Hepatocyte (in vitro differentiated cells): Measurements from ENCODE around the gene MARCHF9. TPM values are rescaled to one million over a fixed set of nuclear protein-coding genes. Genes with fewer than 3 reads are reported as not detected.

Experiments
- DNase-seq: peaks from one replicate; pipeline ENCODE4 v3.0.0-alpha.2; 2016; ENCODE audit warnings: low spot score
- H2AFZ ChIP-seq: fragments of 200-600 bp; sonication (generic); 2 replicates; pipeline ENCODE4 v1.6.0; 2016; ENCODE audit warnings: antibody characterized with exemption, mild to moderate bottlenecking
- H3K27ac ChIP-seq: fragments of 200-600 bp; sonication (generic); 2 replicates; pipeline ENCODE4 v1.5.1; 2016; ENCODE audit warnings: mild to moderate bottlenecking
- H3K27me3 ChIP-seq: fragments of 200-600 bp; sonication (generic); 2 replicates; pipeline ENCODE4 v1.6.1; 2016
- H3K36me3 ChIP-seq: fragments of 200-600 bp; sonication (generic); replicated peaks from 2 replicates; pipeline ENCODE4 v1.5.1; 2016; ENCODE audit warnings: low read depth; ENCODE audit not compliant: insufficient read depth
- H3K4me1 ChIP-seq: fragments of 200-600 bp; sonication (generic); 2 replicates; pipeline ENCODE4 v1.5.1; 2016; ENCODE audit warnings: mild to moderate bottlenecking, moderate library complexity; ENCODE audit not compliant: insufficient read depth
- H3K4me2 ChIP-seq: fragments of 200-600 bp; sonication (generic); 2 replicates; pipeline ENCODE4 v1.6.0; 2016
- H3K4me3 ChIP-seq: fragments of 200-600 bp; sonication (generic); 2 replicates; pipeline ENCODE4 v1.5.1; 2016; ENCODE audit warnings: mild to moderate bottlenecking
- H3K79me2 ChIP-seq: fragments of 200-600 bp; sonication (generic); 2 replicates; pipeline ENCODE4 v1.6.0; 2017; ENCODE audit warnings: mild to moderate bottlenecking
- H3K9me2 ChIP-seq: fragments of 200-600 bp; sonication (generic); replicated peaks from 2 replicates; pipeline ENCODE4 v1.6.0; 2017; ENCODE audit warnings: mild to moderate bottlenecking; ENCODE audit not compliant: insufficient read depth
- H3K9me3 ChIP-seq: fragments of 200-600 bp; sonication (generic); 2 replicates; pipeline ENCODE4 v1.5.1; 2016; ENCODE audit warnings: low read depth, mild to moderate bottlenecking
- H4K20me1 ChIP-seq: fragments of 200-600 bp; sonication (generic); 2 replicates; pipeline ENCODE4 v1.6.0; 2016; ENCODE audit warnings: mild to moderate bottlenecking; ENCODE audit not compliant: insufficient read depth, poor library complexity, severe bottlenecking
- CTCF ChIP-seq: fragments of 200-600 bp; sonication (generic); IDR thresholded peaks from 2 replicates; pipeline ENCODE4 v1.5.1; 2016; ENCODE audit warnings: antibody characterized with exemption, mild to moderate bottlenecking; ENCODE audit not compliant: poor library complexity
- EZH2 ChIP-seq: fragments of 200-600 bp; sonication (generic); IDR thresholded peaks from 2 replicates; pipeline ENCODE4 v1.6.1; 2016; ENCODE audit warnings: antibody characterized with exemption, mild to moderate bottlenecking, borderline replicate concordance
- EZH2phosphoT487 ChIP-seq: fragments of 200-600 bp; sonication (generic); IDR thresholded peaks from one replicate; pipeline ENCODE4 v1.6.1; 2018; ENCODE audit warnings: antibody characterized with exemption, mild to moderate bottlenecking, low read depth, moderate library complexity; ENCODE audit not compliant: unreplicated experiment, severe bottlenecking
- WGBS: methylation state at CpG from one replicate; pipeline ENCODE4 v1.1.6; 2016; ENCODE audit warnings: low lambda C conversion rate; ENCODE audit errors: missing lambda C conversion rate; 5-methylcytosine and 5-hydroxymethylcytosine counted together
- polyA plus RNA-seq: library from polyadenylated mRNA; unstranded; fragments of >200 nt; fragmentation: Nextera tagmentation; extraction: Ambion mirVana; gene quantifications from 2 replicates; pipeline ENCODE4 v1.2.1, GENCODE V29; 2016
- total RNA-seq: library from RNA; depleted of rRNA; stranded (reverse); fragments of >200 nt; gene quantifications from 2 replicates; pipeline ENCODE4 v1.2.3, GENCODE V29; 2014

Gene MARCHF9
- total and polyA plus RNA-seq, 2 experiments from 2014 or later = 13.6 to 16.9 TPM

GRCh38 chr12:57777367-57777766 lies 22.5 kb downstream of the MARCHF9 start:
- H3K79me2 ChIP-seq = peaks cover 3% of the 10 kb centered on the region
- no peak overlapping the region for H3K4me2 ChIP-seq
- H3K9me2 ChIP-seq = no peaks in the 10 kb centered on the region
- no peak overlapping the region for H2AFZ ChIP-seq
- no peaks in the 10 kb centered on the region for H4K20me1 ChIP-seq
- TF ChIP-seq EZH2 = no peak
- no peak for TF ChIP-seq EZH2phosphoT487
- no peak for TF ChIP-seq CTCF
- H3K9me3 ChIP-seq = no peaks in the 10 kb centered on the region
- WGBS = 91% methylated on average over 7 of the region's 7 CpGs
- no peak for DNase-seq
- H3K27me3 ChIP-seq = no peaks in the 10 kb centered on the region
- no peak overlapping the region for H3K4me3 ChIP-seq
- no peaks in the 10 kb centered on the region for H3K36me3 ChIP-seq
- H3K27ac ChIP-seq = no peak overlapping the region
- H3K4me1 ChIP-seq = peaks cover 5% of the 10 kb centered on the region

- 98% methylated on average over 7 of the region's 7 CpGs for WGBS
- peaks cover 5% of the 10 kb centered on the region for H3K4me1 ChIP-seq
- H3K4me3 ChIP-seq = no peak overlapping the region
- no peak for TF ChIP-seq EZH2
- TF ChIP-seq EZH2phosphoT487 = no peak
- TF ChIP-seq CTCF = no peak
- H3K4me2 ChIP-seq = no peak overlapping the region
- H3K9me2 ChIP-seq = no peaks in the 10 kb centered on the region
- no peaks in the 10 kb centered on the region for H3K9me3 ChIP-seq
- peaks cover 6% of the 10 kb centered on the region for H3K79me2 ChIP-seq
- H3K36me3 ChIP-seq = no peaks in the 10 kb centered on the region
- H4K20me1 ChIP-seq = no peaks in the 10 kb centered on the region
- H2AFZ ChIP-seq = no peak overlapping the region
- no peak for DNase-seq
- no peak overlapping the region for H3K27ac ChIP-seq
- no peaks in the 10 kb centered on the region for H3K27me3 ChIP-seq
These were observed 23.0 kb downstream of the MARCHF9 start for GRCh38 chr12:57777911-57778310.

- Histone ChIP-seq H3K9me3 (no peaks in the 10 kb centered on the region), H3K4me3 (no peak overlapping the region), H3K79me2 (peaks cover 19% of the 10 kb centered on the region), H3K4me1 (peaks cover 8% of the 10 kb centered on the region), H3K36me3 (no peaks in the 10 kb centered on the region), H3K27ac (no peak overlapping the region), H4K20me1 (peaks cover 3% of the 10 kb centered on the region), H3K27me3 (no peaks in the 10 kb centered on the region), H3K9me2 (no peaks in the 10 kb centered on the region), H3K4me2 (no peak overlapping the region), H2AFZ (no peak overlapping the region)
- DNase-seq = no peak
- 78% methylated on average over 1 of the region's 1 CpG for WGBS
- no peak for TF ChIP-seq CTCF
- no peak for TF ChIP-seq EZH2phosphoT487
- no peak for TF ChIP-seq EZH2
These were observed 24.8 kb downstream of the MARCHF9 start for GRCh38 chr12:57779736-57780135.
